Epithelial cell of prostate (primary cell): ENCODE results near the gene TNFRSF4.
A peak's percentile ranks its signal among the peaks of the same experiment; 100 is the strongest.

Experiments
- DNase-seq: peaks from one replicate; pipeline ENCODE4 v3.0.0-alpha.2; 2011; ENCODE audit warnings: low read depth, low spot score
- H3K27ac ChIP-seq: fragments of 450-650 bp; 2 replicates; pipeline ENCODE4 v1.5.1; 2017; ENCODE audit warnings: mild to moderate bottlenecking

Gene TNFRSF4

GRCh38 chr1:1220197-1220596 lies 6.2 kb upstream of the TNFRSF4 start:
- H3K27ac ChIP-seq: no peak overlapping the region
- DNase-seq: no peak

DNA sequence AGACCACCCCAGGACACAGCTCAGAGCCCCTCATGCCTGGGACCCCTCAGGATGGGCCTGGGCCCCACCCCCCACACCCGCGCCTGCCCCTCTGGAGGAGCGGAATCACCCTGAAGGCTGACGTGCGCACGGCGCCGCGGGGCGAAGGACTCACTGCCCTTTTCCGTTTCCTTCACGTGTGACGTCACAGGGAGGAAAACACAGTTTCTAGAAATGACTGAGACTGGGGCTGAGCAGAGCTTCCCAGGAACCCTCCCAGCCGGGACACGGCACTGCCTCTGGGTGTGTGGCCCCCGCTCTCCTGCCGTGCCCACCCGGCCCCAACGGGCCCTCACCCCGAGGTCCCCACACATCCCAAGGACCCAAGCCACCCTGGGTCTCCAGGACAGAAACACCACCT lies 5.4 kb upstream of the TNFRSF4 start:
- H3K27ac ChIP-seq: no peak overlapping the region
- no peak for DNase-seq

DNA sequence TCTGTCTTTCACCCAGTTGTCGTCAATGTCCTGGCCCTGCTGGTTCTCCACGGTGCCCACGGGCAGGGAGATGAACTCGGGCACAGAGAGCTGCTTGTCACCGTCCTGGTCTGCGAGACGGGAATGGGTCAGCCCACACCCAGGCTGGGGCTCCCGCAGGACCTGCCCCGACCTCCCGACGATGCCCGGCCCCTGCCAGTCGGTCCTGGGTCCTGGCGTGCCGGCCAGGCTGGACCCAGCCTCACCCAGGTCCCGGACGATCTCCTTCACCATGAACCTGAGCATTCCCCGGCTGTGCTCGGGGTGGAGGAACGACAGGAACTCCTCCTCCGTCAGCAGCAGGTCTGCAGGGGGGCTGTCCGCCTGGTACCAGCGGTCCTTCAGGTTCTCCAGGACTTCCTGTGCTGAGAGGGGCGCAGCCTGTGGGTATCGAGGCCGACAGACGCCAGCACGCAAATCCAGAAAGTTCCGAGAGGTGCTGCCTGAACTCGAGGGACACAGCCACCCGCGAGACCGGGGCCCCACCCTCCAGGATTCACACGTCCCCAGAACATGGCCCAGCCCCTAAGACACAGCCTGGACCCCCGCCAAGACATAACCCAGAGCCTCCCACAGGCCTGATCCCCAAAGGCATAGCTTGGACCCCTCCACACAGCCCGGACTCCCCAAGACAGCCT lies 4.7 kb upstream of the TNFRSF4 start:
- no peak overlapping the region for H3K27ac ChIP-seq
- DNase-seq: no peak

GRCh38 chr1:1217621-1218523 lies 3.9 kb upstream of the TNFRSF4 start:
- no peak overlapping the region for H3K27ac ChIP-seq
- peak; percentile 39 for DNase-seq

DNA sequence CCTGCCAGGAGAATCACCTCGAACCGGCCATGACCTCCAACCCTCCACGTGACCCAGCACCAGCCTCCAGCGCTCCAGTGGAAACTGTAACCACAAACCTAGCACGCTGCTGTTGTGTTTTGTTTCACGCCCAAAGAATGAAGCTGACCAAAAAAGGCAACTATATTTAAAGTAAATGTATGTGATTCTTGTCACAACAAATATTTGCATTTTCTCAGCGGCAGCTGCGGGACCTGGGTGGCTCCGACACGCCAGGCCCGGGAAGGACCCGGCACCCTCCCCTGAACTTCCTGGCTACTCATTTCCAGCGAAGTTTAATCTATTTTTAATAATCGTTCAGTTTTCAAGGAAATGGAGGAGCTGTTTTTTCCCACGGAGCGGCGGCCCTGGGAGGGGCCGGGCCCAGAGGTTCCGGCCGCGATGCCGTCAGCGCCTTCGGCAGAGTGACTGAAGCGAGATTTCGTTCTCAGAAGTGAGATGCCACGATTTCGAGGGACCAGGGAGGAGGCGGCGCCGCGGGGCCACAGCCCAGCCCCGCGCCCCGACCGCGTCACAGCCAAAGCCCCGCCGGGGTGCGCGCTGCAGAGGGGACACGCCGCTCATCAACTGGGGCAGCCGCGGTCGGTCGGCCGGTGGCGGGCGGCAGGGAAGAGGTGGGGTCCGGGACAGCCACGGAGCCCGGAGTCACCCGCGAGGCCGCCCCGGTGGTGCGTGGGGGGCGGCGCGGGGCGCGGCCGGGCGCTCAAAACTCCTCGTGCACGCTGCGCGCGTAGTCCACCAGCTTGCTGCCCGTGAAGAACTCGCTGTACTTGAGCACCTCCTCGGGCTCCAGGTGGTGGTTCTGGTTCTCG lies 3.0 kb upstream of the TNFRSF4 start:
- H3K27ac ChIP-seq: no peak overlapping the region
- no peak for DNase-seq

DNA sequence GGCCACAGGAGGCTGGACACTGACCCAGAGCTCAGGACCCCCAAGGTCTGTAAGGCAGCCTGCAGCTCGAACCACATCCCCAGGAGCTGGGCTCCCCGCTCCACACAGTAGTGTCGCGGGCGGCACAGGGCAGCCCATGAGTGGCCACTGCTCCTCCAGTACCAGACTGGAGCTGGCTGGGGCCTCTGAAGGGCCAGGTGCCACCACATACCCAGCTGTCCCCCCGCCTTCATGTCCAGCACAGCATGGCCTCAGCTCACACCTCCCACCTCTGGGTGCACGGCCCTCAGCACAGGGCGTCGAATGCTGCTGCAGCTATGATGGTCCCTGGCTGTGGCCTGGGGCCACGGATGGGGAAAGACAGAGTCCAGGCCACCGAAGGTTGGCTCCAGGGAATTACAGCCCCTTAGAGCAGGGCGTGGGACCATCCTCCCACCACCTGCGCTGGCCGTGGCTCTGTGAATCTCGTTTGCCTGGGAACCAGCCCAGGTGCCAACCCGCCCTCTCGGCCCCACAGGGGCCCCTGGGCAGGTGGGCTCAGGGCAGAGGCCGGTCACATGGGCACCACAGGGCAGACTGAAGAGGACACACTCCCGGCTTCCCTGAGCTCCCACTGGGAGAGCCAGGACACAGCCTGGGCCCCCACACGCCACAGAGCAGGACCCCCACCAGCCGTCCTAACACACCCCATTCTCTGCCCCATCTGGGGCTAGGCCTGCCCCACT lies 2.1 kb upstream of the TNFRSF4 start:
- no peak overlapping the region for H3K27ac ChIP-seq
- no peak for DNase-seq

DNA sequence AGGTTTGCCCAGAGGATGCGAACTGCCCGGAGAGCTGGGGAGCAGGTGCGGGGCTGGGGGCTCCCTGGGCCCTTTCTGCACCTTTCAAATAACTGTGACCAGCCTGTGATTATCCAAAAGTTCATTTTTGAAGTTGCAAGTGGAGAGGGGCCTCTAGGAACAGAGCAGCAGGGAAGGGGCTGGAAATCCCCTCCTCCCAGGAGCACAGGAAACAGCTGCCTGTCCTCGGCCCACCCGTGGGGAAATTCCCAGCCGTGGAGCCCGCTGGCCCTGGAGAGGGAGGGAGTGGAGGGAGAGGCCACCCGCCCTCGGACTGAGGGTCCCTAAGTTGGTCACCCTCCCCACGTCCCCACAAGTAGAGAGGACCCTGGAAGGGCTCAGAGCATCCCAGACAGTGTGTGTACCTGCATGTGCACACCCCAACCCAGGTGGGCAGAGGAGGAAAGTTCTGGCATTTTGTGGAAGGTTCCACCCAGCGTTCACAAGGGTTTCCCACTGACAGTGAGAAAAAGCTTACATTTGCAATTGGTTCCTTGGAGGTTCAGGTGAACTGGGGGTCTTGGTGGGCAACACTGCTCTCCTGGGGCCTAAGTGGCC lies 1.2 kb upstream of the TNFRSF4 start:
- no peak for DNase-seq
- no peak overlapping the region for H3K27ac ChIP-seq

- no peak for DNase-seq
- H3K27ac ChIP-seq: no peak overlapping the region
Measured at GRCh38 chr1:1212780-1213344, 1.1 kb downstream of the TNFRSF4 start.

DNA sequence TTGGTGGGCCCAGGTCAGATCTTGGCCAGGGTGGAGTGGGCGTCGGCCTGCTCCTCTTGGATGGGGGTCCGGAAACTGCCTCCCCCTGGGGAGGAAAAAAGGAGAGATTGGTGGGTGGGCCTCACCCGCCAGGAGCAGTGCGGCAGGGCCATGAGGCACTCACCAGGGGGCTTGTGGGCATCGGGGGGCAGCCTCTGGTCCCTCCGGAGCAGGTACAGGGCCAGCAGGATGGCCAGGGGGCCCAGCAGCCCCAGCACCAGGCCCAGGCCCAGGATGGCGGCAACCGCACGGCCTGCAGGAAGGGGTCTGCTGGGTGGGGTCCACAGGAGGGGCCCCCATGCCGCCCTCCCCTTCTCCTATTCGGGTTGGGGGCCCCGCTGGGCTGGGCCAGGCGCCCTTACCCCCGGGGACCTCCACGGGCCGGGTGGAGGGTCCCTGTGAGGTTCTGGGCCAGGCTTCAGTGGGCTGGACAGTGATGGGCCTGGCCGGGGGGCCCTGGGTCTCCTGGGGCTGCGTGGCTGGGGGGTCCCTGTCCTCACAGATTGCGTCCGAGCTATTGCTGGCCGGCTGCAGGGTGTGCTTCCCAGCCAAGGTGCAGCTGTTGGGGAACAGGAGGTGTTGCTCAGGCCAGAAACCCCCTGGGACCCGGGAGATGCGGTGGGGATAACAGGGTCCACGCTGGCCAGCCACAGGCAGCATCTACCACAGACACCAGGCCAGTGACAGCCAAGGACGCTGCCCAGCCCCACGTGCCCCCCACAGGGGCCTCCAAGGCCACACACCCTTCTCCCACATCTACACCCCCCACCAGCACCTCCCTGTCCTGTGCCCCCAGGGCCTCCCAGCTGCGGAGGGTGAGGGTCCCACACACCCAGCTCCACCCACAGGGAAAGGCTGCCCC lies 2.2 kb downstream of the TNFRSF4 start:
- no peak for DNase-seq
- no peak overlapping the region for H3K27ac ChIP-seq

DNA sequence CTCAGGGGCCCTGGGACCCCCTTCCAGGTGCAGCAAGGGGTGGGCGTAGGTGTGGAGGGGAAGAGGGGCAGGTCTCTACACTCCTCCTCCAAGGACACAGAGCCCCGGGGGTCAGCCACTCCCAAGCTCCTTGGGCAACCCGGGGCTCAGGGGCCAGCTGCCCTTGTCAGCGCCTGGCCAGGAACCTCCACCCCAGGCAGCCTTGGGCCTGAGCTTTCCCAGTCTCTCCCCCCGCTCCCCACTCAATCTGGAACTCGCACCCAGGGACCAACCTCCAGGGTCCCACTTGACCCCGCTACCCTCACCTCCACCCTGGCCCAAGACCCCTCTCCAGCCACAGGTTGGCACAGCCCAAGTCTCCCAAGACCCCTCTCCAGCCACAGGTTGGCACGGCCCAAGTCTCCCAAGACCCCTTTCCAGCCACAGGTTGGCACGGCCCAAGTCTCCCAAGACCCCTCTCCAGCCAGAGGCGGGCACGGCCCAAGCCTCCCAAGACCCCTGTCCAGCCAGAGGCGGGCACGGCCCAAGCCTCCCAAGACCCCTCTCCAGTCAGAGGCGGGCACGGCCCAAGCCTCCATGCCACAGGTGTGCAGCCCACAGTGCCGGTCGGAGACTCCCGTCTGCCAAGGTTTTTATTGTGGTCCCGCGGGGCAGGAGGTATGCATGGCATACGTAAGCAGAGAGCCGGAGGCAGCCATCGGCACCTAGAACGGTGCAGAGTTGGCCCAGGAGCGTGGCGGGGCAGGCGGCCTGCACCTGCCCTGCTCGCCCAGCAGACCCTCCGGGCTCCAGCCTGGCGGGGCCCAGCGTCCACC lies 3.0 kb downstream of the TNFRSF4 start:
- H3K27ac ChIP-seq: no peak overlapping the region
- no peak for DNase-seq

DNA sequence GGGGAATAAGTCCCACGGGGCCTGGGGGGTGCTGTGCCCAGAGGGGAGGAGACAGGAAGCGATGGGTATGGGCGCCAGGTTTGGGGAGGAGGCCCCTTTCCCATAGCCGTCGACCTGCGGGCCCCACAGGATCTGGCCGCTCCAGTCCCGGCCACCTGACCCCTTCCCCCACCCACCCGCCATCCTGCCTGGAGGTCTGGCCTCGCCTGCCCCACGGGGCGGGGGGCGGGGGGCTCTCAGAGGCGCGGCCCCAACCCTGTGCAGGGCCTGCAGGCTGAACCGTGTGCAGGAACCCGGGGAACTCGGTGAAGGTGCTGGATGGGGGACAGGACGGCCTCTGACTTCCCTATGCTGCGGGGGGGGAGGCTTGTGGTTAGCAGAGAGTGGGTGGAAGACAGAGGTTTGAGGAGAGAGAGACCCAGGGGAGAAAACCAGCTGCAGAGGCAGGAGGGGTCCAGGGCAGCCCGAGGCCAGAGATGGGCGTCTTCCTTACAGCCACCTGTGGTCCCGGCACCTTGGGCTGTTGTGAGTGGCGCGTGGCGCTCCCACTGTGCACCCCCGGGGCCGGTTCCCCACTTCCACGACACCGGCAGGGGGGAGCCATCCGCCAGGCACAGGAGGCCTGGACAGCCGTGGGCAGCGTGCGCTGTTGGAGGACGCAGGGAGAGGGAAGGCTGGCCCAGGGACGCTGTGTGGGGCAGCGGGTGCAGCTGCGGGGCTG lies 5.1 kb downstream of the TNFRSF4 start:
- H3K27ac ChIP-seq: no peak overlapping the region
- DNase-seq: no peak

DNA sequence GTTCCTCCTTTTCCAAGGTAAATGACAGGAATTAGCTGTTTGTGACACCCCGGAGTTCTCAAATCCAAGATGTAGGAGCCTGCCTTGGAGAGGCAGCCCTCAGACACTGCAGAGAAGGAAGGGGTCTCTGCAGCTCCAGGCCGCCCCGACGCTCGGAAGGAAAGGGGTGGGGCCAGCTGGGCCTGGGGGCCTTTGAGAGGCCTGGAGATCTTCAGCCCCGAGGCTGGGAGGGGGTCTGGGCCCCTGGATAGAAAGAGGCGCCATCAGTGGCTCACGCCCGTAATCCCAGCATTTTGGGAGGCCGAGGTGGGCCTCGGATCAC lies 6.4 kb downstream of the TNFRSF4 start:
- no peak for DNase-seq
- H3K27ac ChIP-seq: no peak overlapping the region

DNA sequence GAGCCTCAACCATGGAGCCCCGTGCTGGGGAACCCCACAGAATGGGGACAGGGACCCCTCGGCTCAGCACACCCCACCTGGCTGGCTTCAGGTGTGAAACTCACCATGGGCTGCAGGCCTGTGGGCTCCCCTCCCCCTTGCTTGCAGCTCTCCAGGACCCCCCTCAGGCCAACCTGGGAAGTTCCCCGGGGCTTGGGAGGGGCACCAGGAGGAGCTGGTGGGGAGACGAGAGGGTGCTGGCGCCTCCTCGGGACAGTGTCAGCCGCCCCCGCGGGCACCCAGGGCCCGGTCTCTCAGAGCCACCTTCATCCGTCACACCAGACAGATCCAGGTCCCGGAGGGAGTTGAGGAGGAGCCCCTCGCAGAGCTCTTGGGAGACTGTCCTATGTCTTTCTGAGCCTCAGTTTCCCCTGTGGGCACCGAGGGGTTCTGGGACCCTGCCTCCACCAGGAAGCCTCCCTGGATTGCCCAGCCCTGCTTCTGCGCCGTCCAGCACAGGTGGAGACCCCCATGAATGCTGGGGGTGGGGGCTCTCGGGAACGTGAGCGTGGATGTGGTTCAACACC lies 6.9 kb downstream of the TNFRSF4 start:
- H3K27ac ChIP-seq: no peak overlapping the region
- no peak for DNase-seq

DNA sequence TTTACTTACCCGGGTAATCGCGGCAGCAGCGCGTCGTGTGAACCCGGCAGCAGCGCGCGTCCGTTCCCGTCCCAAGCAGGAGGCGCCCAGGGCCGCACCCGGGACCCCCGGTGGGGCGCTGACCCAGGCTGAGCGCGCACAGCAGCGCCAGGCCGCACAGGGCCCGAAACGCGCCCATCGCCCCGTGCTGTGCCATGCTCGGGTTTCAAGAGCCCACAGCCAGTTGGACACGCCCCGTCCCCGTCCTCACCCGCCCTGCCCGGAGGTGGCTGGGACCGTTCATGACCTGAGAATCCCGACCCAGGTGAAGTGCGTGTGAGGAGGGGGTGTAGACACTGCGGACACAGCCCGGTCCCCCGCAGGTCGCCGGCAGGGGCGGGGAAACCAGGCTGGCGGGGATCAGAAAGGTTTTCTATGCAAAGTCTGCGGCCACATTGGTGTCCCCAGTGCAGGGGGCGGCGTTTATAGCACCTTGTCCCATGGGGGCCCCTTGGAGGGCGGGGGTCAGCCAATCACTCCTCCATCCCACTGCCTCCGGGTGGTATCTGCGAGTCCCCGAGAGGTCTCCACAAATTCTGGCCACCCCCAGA lies 7.5 kb downstream of the TNFRSF4 start, which contains the start of gene TNFRSF18:
TNFRSF18 (minus strand) TSS at position 217 of the 590 bp plus-strand sequence; CDS start at position 196, 21 bp downstream.
- no peak within 1 kb of the TSS for H3K27ac ChIP-seq
- DNase-seq: no peak

DNA sequence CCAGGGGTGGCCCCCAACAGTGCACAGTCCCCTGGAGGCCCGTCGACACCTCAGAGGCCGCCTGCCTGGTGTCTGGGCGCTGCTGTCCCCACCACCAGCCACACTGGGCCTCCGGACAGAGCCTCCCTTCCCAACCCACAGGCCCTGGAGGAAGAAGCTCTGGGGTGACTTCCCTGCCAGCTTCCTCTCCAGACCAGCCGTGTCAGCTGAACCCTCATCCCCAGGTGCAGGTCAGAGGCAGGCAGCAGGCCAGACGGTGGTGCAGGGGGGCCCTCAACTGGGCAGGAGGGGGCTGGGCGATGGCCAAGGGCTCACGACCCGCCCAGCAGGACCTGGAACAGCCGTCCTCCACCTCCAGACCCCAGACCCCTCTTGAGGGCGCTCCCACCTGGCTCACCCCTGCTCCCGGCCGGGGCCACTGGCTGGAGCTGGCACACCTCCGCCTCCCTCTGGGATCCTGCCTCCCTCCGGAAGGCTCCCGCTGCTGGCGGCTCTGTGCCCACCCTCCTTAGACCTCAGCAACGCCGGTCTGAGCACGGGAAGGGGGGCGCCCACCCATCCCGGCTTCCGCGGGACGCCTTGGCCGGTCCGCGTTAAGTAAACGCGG lies 8.1 kb downstream of the TNFRSF4 start:
- H3K27ac ChIP-seq: no peak overlapping the region
- DNase-seq: no peak
